Epidermal melanocyte (primary cell): ENCODE results near the gene CETN3.
"Not testable (repeated sequence)": the region's sequence is repeated elsewhere in the genome, so short reads cannot be mapped to it uniquely, and the experiment has no call there.

ENCODE experiments used
- DNase-seq: peaks from one replicate; pipeline ENCODE4 v3.0.0; 2011; ENCODE audit warnings: low spot score; ENCODE audit not compliant: insufficient read length

The CETN3 gene

DNA sequence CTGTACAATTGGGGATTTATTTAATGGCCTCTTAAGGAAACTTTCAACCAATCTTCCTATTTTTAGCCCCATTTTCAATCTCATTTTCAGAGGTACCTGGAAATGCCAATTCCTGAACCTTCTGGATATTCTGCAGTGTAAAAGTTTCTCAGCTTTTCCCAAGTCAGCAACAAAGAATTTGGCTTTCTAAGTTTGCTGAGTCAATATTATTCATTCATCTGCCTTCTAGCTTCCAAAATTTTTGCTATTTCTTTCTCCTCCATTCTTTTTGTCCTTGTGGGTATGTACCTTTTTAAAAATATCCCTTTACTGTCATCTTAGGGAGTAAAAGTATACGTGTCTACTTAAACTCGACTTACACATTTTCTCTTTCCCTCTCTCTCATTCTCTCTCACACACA is 25.7 kb downstream of the CETN3 start:
- no peak for DNase-seq

- no peak for DNase-seq
Observed at GRCh38 chr5:90381213-90381929, 28.2 kb downstream of the CETN3 start.

DNA sequence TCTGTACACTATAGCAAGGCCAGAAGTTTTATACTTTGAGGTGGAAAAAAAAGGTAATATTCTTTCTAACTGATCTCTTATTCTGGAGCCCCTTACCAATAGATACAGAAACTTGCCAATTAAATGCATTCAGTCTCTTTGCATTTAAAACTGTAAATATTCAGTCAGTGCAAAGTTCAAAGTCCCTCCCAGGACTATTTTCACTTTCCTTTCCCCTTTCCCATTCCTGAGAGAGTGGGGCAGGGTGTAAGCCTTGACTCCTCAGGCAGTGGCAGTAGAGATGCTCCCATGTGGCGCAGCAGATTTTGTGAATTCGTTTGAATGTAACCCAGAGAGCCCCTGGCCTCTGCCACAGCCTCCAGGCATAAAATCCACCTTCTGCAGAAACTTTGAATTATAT is 29.9 kb downstream of the CETN3 start:
- no peak for DNase-seq

DNA sequence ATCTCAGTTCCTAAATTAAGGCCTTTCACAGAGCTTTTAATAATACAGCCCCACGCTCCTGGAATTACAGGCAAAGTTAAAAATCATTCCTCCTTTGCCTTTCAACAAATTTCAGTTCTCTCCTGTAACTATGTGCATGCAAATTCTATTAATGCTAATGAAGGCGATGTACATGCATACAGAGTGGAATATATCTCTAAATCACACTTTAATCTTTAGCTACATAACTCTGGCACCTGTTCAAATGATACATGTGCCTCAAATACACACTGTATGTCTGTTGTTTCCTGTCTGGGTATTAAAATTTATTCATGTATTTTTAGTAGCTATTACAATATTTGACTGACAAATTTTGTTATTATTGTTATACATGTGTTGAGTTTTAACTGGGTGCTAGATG is 30.8 kb downstream of the CETN3 start:
- no peak for DNase-seq

DNA sequence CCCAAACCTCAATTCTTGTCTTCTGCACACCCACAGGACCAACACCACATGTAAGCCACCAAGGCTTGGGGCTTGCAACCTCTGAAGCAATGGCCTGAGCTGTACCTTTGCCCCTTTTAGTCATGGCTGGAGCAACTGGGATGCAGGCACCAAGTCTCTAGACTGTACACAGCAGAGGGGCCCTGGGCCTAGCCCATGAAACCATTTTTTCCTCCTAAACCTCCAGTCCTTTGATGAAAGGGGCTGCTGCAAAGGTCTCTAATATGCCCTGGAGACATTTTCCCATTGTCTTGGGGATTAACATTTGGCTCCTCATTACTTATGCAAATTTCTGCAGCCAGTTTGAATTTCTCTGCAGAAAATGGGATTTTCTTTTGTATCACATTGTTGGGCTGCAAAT is 38.3 kb downstream of the CETN3 start:
- DNase-seq, result not testable (repeated sequence)

- no peak for DNase-seq
Observed at GRCh38 chr5:90368454-90369246, 40.9 kb downstream of the CETN3 start.

DNA sequence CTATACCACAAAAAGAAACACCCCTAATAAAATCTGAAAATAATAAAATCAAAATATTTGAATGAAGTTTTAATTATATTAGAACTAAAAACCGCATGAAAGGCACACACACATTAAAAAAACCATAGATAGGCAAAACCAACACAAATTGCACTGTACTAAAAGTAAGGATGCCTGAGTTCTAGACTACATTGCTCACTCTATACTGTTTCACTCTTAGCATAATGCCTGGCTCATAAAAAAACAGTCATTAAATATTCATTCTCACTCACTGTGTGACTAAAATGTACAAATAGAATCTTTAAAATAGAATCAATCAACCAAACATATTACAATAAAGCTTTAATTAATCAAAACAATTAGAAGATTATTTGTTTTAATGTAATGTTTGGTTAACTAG is 41.7 kb downstream of the CETN3 start:
- no peak for DNase-seq

- no peak for DNase-seq
Observed at GRCh38 chr5:90366948-90367347, 42.6 kb downstream of the CETN3 start.

GRCh38 chr5:90365328-90365727 is 44.2 kb downstream of the CETN3 start:
- no peak for DNase-seq

DNA sequence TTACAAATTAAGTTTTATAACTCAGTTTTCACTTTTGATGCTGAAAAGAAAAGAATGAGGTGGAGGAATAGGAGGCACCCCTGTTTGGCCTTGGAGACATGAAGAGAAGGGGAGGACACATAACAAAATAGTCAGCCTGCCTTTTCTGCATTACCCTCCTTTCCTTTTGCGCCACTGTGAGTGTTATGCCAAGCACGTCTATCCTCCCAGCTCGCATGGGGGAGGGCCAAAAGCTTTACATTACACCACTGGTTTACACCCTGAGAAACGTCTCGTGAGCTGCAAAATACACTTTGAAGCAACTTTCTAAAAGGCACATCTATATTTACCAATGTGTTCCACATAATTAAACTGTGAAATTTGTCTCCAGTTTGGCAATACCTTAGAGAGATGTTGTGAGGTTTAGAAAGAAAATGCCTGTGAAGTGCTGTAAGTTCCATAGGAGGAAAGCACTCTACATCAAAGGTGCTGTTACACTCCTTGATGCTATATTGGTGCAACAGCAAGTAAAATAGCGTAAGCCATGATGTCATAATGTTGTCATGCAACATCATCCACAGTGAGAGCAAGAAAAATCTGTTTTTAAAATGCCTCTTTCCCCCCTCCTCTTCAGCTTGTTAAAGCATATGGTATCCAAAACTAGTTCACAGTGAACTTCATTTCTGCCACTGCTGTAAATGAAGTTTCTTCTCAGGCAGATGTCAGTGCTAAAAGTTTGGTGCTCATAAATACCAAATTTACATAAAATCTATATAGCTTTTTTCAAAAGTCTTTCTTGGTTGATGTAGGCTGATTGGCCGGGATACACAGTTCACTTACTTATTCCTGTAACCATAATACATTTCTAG is 50.3 kb downstream of the CETN3 start:
- DNase-seq, result no peak

GRCh38 chr5:90356622-90357021 is 52.9 kb downstream of the CETN3 start:
- DNase-seq, result no peak

GRCh38 chr5:90356176-90356575 is 53.4 kb downstream of the CETN3 start:
- DNase-seq, result no peak

DNA sequence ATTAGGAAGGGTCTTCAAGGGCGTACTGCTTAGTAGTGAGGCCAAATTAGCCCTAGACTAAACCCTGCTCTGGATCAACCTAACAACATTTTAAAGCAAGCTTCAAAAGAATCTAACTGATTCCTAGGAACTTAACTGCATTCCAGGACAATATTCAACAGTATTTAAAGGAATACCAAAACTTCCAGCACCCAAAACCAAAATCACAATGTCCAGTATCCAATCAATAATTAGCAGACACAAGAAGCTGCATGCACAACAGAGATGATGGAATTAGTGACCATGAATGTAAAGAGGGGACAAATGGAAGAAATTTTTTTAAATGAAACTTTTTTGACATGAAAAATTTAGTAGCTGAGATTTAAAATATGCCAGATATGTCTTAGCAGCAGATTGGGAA is 53.9 kb downstream of the CETN3 start:
- DNase-seq, result no peak

GRCh38 chr5:90353254-90353653 is 56.3 kb downstream of the CETN3 start:
- no peak for DNase-seq

GRCh38 chr5:90351101-90351500 is 58.5 kb downstream of the CETN3 start:
- no peak for DNase-seq

GRCh38 chr5:90347462-90347861 is 62.1 kb downstream of the CETN3 start:
- no peak for DNase-seq

DNA sequence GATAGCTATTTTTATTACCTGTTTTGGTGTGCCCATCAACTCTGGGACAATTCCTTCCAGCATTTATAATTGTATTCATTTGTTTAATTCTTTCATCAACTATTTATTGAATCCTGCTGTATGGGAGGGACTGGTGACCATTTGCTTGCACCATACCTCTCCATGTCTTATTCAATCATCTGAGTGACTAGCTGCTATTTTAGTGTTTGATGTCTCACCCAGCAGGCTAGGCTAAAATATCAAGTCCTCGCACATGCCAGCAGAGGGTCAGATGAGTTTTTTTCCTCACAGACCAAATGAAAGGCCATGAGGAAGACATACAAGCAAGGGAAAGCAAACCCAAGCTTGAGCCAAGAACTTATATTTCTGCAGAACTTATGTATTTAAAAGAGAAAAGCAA is 63.9 kb downstream of the CETN3 start:
- DNase-seq, result no peak

GRCh38 chr5:90344689-90345088 is 64.9 kb downstream of the CETN3 start:
- DNase-seq, result no peak

DNA sequence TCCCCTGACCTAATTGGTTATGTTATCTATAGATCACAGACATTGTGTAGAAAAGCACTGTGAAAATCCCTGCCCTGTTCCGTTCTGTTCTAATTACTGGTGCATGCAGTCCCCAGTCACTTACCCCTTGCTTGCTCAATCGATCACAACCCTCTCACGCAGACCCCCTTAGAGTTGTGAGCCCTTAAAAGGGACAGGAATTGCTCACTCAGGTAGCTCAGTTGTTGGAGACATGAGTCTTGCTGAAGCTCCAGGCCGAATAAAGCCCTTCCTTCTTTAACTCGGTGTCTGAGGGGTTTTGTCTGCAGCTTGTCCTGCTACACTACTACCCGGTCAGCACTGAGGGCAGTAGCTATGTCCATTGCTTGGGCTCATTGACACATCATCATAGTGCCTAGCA is 65.8 kb downstream of the CETN3 start:
- DNase-seq, result not testable (repeated sequence)

GRCh38 chr5:90342576-90342975 is 67.0 kb downstream of the CETN3 start:
- DNase-seq, result no peak
